IMR-90 (cell line): ENCODE measurements around the gene GPI. TPM values are rescaled to one million over a fixed set of nuclear protein-coding genes. Genes with fewer than 3 reads are reported as not detected.

Experiments used
- ATAC-seq: fragments of 200-7000 bp; cut with Tn5 transposase; 2 replicates; pipeline ENCODE4 v1.9.1; 2020; ENCODE audit warnings: low read depth, mild to moderate bottlenecking, moderate library complexity
- BruUV-seq: library from RNA; stranded (reverse); fragments of 400-500 nt; replicated peaks from 2 replicates; lab custom pipeline; 2021; lab: Mats Ljungman, UMichigan
- CTCF ChIA-PET: fragments of 300-600 bp; formaldehyde crosslinking; extraction: SDS; loops from one replicate; lab custom pipeline; 2021; ENCODE audit warnings: antibody characterized with exemption; lab: Yijun Ruan, JAX
- POLR2A ChIA-PET: fragments of 300-600 bp; sonication (Branson Sonifier 250); formaldehyde crosslinking; loops from one replicate; lab custom pipeline; 2022; ENCODE audit warnings: antibody characterized with exemption; ENCODE audit not compliant: unreplicated experiment; lab: Charles Lee
- DNase-seq: peaks from one replicate; pipeline ENCODE4 v3.0.0; 2013
- H2AFZ ChIP-seq: replicated peaks from 2 replicates; pipeline ENCODE3; 2013; ENCODE audit warnings: low read length, mild to moderate bottlenecking; ENCODE audit not compliant: poor library complexity
- H2AK5ac ChIP-seq: 2 replicates; pipeline ENCODE4 v1.6.1; 2013; ENCODE audit warnings: low read depth, low read length, inconsistent platforms
- H2AK9ac ChIP-seq: replicated peaks from 2 replicates; pipeline ENCODE3; 2013; ENCODE audit warnings: mild to moderate bottlenecking, low read depth, low read length, moderate library complexity; ENCODE audit not compliant: poor library complexity
- H2BK120ac ChIP-seq: 2 replicates; pipeline ENCODE4 v1.6.1; 2013; ENCODE audit warnings: low read depth, low read length, inconsistent platforms
- H2BK15ac ChIP-seq: 3 replicates; pipeline ENCODE4 v1.6.1; 2013; ENCODE audit warnings: low read depth, low read length, inconsistent platforms
- H2BK20ac ChIP-seq: 2 replicates; pipeline ENCODE4 v1.6.1; 2013; ENCODE audit warnings: low read depth, mild to moderate bottlenecking, inconsistent platforms, low read length, moderate library complexity
- H2BK5ac ChIP-seq: 2 replicates; pipeline ENCODE4 v1.6.1; 2013; ENCODE audit warnings: mild to moderate bottlenecking, low read depth, low read length, inconsistent platforms; ENCODE audit not compliant: poor library complexity, severe bottlenecking
- H3K14ac ChIP-seq: replicated peaks from 2 replicates; pipeline ENCODE4 v1.6.1; 2013; ENCODE audit warnings: low read depth, low read length, inconsistent platforms
- H3K18ac ChIP-seq: 2 replicates; pipeline ENCODE4 v1.6.1; 2013; ENCODE audit warnings: low read depth, low read length, control low read depth
- H3K23ac ChIP-seq: 2 replicates; pipeline ENCODE4 v1.6.1; 2013; ENCODE audit warnings: low read depth, low read length, inconsistent platforms
- H3K27ac ChIP-seq: 2 replicates; pipeline ENCODE4 v1.5.1; 2013; ENCODE audit warnings: mild to moderate bottlenecking, control low read depth, low read length; ENCODE audit not compliant: insufficient read depth
- H3K27me3 ChIP-seq: 2 replicates; pipeline ENCODE4 v1.6.1; 2013; ENCODE audit warnings: low read length; ENCODE audit not compliant: control insufficient read depth, insufficient read depth
- H3K36me3 ChIP-seq: 2 replicates; pipeline ENCODE4 v1.6.1; 2013; ENCODE audit warnings: low read length, mixed read lengths; ENCODE audit not compliant: control insufficient read depth, insufficient read depth
- H3K4ac ChIP-seq: 2 replicates; pipeline ENCODE4 v1.6.1; 2013; ENCODE audit warnings: low read depth, low read length, inconsistent platforms
- H3K4me1 ChIP-seq: 2 replicates; pipeline ENCODE4 v1.6.1; 2013; ENCODE audit warnings: low read length, mixed read lengths; ENCODE audit not compliant: control insufficient read depth, insufficient read depth
- H3K4me2 ChIP-seq: 2 replicates; pipeline ENCODE4 v1.6.1; 2013; ENCODE audit warnings: low read depth, mild to moderate bottlenecking, control low read depth, low read length, moderate library complexity
- H3K4me3 ChIP-seq: 2 replicates; pipeline ENCODE4 v1.5.1; 2013; ENCODE audit warnings: low read depth, mild to moderate bottlenecking, control low read depth, low read length, moderate library complexity; ENCODE audit not compliant: insufficient read depth
- H3K56ac ChIP-seq: 2 replicates; pipeline ENCODE4 v1.6.1; 2013; ENCODE audit warnings: low read length, inconsistent platforms; ENCODE audit not compliant: insufficient read depth; ENCODE audit errors: extremely low read depth
- H3K79me1 ChIP-seq, 2 experiments: 2 replicates each; pipeline ENCODE4 v1.6.1; 2013; ENCODE audit warnings: low read length in 2 of 2, inconsistent platforms in 1 of 2, low read depth in 1 of 2
- H3K9ac ChIP-seq: 2 replicates; pipeline ENCODE4 v1.6.1; 2013; ENCODE audit warnings: low read depth, low read length, control low read depth
- H3K9me1 ChIP-seq: 2 replicates; pipeline ENCODE4 v1.6.1; 2013; ENCODE audit warnings: low read length, inconsistent platforms; ENCODE audit not compliant: insufficient read depth
- H3K9me3 ChIP-seq: 2 replicates; pipeline ENCODE4 v1.6.1; 2013; ENCODE audit warnings: low read length; ENCODE audit not compliant: control insufficient read depth, insufficient read depth
- H4K20me1 ChIP-seq: 2 replicates; pipeline ENCODE4 v1.6.1; 2013; ENCODE audit warnings: low read length, inconsistent platforms; ENCODE audit not compliant: insufficient read depth
- H4K5ac ChIP-seq: 2 replicates; pipeline ENCODE4 v1.6.1; 2013; ENCODE audit warnings: mild to moderate bottlenecking, low read depth, low read length, control low read depth
- H4K8ac ChIP-seq, 2 experiments: 2 replicates each; pipeline ENCODE4 v1.6.1; 2013; ENCODE audit warnings: low read depth in 2 of 2, low read length in 2 of 2, control low read depth in 1 of 2, inconsistent platforms in 1 of 2
- H4K91ac ChIP-seq: 2 replicates; pipeline ENCODE4 v1.6.1; 2013; ENCODE audit warnings: low read depth, low read length, inconsistent platforms; ENCODE audit not compliant: insufficient read depth
- CEBPB ChIP-seq: IDR thresholded peaks from 2 replicates; pipeline ENCODE4 v1.6.1; 2012; ENCODE audit warnings: low read depth, low read length, improper control_type of control experiment
- CHD1 ChIP-seq: IDR thresholded peaks from 2 replicates; pipeline ENCODE4 v1.6.1; 2012; ENCODE audit warnings: low read depth, low read length, improper control_type of control experiment
- FOS ChIP-seq: fragments of 150-350 bp; IDR thresholded peaks from 2 replicates; pipeline ENCODE4 v1.6.1; 2016; ENCODE audit warnings: low read depth, low read length
- RCOR1 ChIP-seq: IDR thresholded peaks from 2 replicates; pipeline ENCODE4 v1.6.1; 2012; ENCODE audit warnings: mild to moderate bottlenecking, low read length, improper control_type of control experiment; ENCODE audit not compliant: insufficient replicate concordance
- SMC3 ChIP-seq: fragments of 150-350 bp; IDR thresholded peaks from 2 replicates; pipeline ENCODE4 v1.6.1; 2016; ENCODE audit warnings: low read depth, mild to moderate bottlenecking, antibody characterized with exemption, low read length, moderate library complexity
- WGBS, 2 experiments: methylation state at CpG; one replicate each; pipeline versions ENCODE4 v1.1.5 to v1.1.7; 2013; ENCODE audit warnings: missing lambda C conversion rate in 2 of 2; ENCODE audit not compliant: insufficient read length in 1 of 2; ENCODE audit errors: extremely low coverage in 2 of 2; 5-methylcytosine and 5-hydroxymethylcytosine counted together
- dilution Hi-C: fragments of 300-500 bp; cut with HindIII; formaldehyde crosslinking; loops from one replicate; pipeline ENCODE4 v1.14.3; 2018; ENCODE audit warnings: low sequenced_read_pairs; ENCODE audit not compliant: unreplicated experiment
- in situ Hi-C: fragments of 300-500 bp; cut with MboI; formaldehyde crosslinking; loops from 3 replicates; pipeline ENCODE4 v1.14.3; 2019; ENCODE audit warnings: low sequenced_read_pairs, inconsistent platforms, mixed read lengths
- intact Hi-C: fragments of 100-400 bp; cut with micrococcal nuclease; formaldehyde crosslinking; loops from 2 replicates; pipeline ENCODE4 v1.10.0; 2022
- polyA plus RNA-seq, 3 experiments: library from polyadenylated mRNA; depleted of rRNA; stranded (reverse); fragments of >200 nt; gene quantifications; 2 replicates each; pipeline ENCODE4 v1.2.3, GENCODE V29; 2012; ENCODE audit warnings: low replicate concordance in 1 of 3
- total RNA-seq: library from RNA; depleted of rRNA; stranded (reverse); fragments of >200 nt; gene quantifications from 2 replicates; pipeline ENCODE4 v1.2.3, GENCODE V29; 2012

Gene GPI
- total and polyA plus RNA-seq, 2 of the 4 experiments (the other 2 are of a cell fraction): 147 to 239 TPM

GRCh38 chr19:34357431-34357830, 7.6 kb upstream of the GPI start:
- intact Hi-C loops (no loop called here), dilution Hi-C loops (no loop called here), in situ Hi-C loops (no loop called here)
- BruUV-seq: no TSS peak
- Histone ChIP-seq H3K27ac (no peak overlapping the region), H4K5ac (peak overlapping the region; percentile 13; the same call in 1 of the 2 replicates), H3K36me3 (peaks cover 20% of the 10 kb centered on the region), H2BK5ac (no peak overlapping the region), H3K23ac (no peak overlapping the region), H3K4me2 (no peak overlapping the region), H3K4me1 (peaks cover 9% of the 10 kb centered on the region), H3K4me3 (no peak overlapping the region), H3K14ac (no peak overlapping the region), H2BK20ac (no peak overlapping the region), H2BK15ac (no peak overlapping the region), H3K27me3 (no peaks in the 10 kb centered on the region), H3K56ac (no peak overlapping the region), H3K9me3 (no peaks in the 10 kb centered on the region), H2AK5ac (0 out of 2 replicates have a peak overlapping the region, but pooled peaks have one; percentile 15), H2AK9ac (peak overlapping the region; percentile 51), H3K9ac (no peak overlapping the region), H4K20me1 (no peaks in the 10 kb centered on the region), H3K79me1 (peaks cover 0 to 10% of the 10 kb centered on the region in 2 experiments; a peak in 2 of 4 replicates), H2BK120ac (no peak overlapping the region), H4K91ac (no peak overlapping the region), H2AFZ (no peak overlapping the region), H4K8ac (no peak overlapping the region), H3K18ac (no peak overlapping the region), H3K4ac (no peak overlapping the region), H3K9me1 (peaks cover 17% of the 10 kb centered on the region)
- POLR2A ChIA-PET: no interaction called here
- TF ChIP-seq RCOR1 (no peak), SMC3 (no peak), FOS (no peak), CHD1 (no peak), CEBPB (no peak)
- 100% methylated on average over 1 of the region's 4 CpGs; no CpG with 5 or more reads in 1 of the 2 experiments for WGBS, 2 experiments
- ATAC-seq (no peak), DNase-seq (no peak)
- CTCF ChIA-PET: no interaction called here
